Measurements from ENCODE around the gene MVB12B. TPM values are rescaled to one million over a fixed set of nuclear protein-coding genes. Genes with fewer than 3 reads are reported as not detected.

The MVB12B gene
- total and polyA plus RNA-seq, 2 donors: 12.2 to 13.5 TPM

DNA sequence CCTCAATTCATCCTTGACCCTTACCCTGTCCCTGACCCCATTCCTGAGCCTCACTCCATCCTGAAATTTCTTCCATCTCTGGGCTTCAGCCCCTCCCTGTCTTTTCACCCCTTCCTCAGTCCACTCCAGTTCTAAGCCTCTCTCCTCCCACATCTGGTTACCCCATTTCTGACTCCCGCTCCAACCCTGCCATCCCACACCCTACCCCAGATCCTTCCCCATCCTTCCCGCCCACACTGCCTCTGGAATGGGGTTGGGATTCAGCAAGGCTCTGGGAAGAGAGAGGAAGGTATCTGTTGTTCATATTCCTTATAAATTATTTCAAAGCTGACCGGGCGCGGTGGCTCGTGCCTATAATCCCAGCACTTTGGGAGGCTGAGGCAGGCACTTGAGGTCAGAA is 29.9 kb upstream of the MVB12B start:
- DNase-seq (ENCODE audit: extremely low spot score): no peak
- H3K27ac ChIP-seq (ENCODE audit: low read depth): no peak overlapping the region

DNA sequence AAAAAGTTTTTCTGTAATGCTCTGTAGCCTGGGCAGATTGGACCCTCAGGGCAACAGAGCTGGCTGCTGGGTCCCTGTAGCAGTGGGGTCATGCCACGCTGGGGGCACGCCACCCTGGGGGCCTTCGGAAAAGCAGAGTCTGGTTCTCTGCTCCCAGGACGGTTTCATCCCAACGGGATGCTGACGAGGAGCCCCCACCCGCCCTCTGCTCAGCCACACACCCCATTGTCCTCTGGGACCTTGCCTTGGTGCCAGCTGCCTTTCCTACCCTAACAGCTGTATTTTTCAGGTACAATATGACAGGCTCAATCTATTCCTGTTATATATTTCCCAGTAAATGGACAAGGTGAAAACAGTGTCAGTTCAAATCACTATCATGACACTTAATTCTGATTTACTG is 29.0 kb upstream of the MVB12B start:
- Histone ChIP-seq H3K27ac (ENCODE audit: low read depth) (no peak overlapping the region), H3K36me3 (ENCODE audit: insufficient read depth) (no peaks in the 10 kb centered on the region), H3K4me3 (ENCODE audit: low read depth, low read length) (no peak overlapping the region), H3K4me1 (ENCODE audit: insufficient read depth) (no peaks in the 10 kb centered on the region)
- no peak for DNase-seq (ENCODE audit: extremely low spot score)
- WGBS: 76% methylated on average over 7 of the region's 7 CpGs

More for the DNA sequence above, 29.9 kb upstream of the MVB12B start:
- no peaks in the 10 kb centered on the region for H3K4me1 ChIP-seq (ENCODE audit: insufficient read depth)
- 97% methylated on average over 6 of the region's 6 CpGs for WGBS
- no peaks in the 10 kb centered on the region for H3K36me3 ChIP-seq (ENCODE audit: insufficient read depth)
- no peak overlapping the region for H3K4me3 ChIP-seq (ENCODE audit: low read depth, low read length)

- peak; percentile 26 for DNase-seq (ENCODE audit: extremely low spot score)
- no peaks in the 10 kb centered on the region for H3K36me3 ChIP-seq (ENCODE audit: insufficient read depth)
- H3K4me1 ChIP-seq (ENCODE audit: insufficient read depth): no peaks in the 10 kb centered on the region
- WGBS: 39% methylated on average over 27 of the region's 27 CpGs
- no peak overlapping the region for H3K4me3 ChIP-seq (ENCODE audit: low read depth, low read length)
- no peak overlapping the region for H3K27ac ChIP-seq (ENCODE audit: low read depth)
Measured at GRCh38 chr9:126298063-126298801, 28.4 kb upstream of the MVB12B start.

GRCh38 chr9:126299706-126300276 is 26.8 kb upstream of the MVB12B start:
- no peak for DNase-seq (ENCODE audit: extremely low spot score)
- Histone ChIP-seq H3K4me3 (ENCODE audit: low read depth, low read length) (no peak overlapping the region), H3K4me1 (ENCODE audit: insufficient read depth) (no peaks in the 10 kb centered on the region), H3K36me3 (ENCODE audit: insufficient read depth) (no peaks in the 10 kb centered on the region), H3K27ac (ENCODE audit: low read depth) (no peak overlapping the region)
- WGBS: 84% methylated on average over 7 of the region's 7 CpGs

GRCh38 chr9:126301196-126301595 is 25.4 kb upstream of the MVB12B start:
- DNase-seq (ENCODE audit: extremely low spot score): no peak
- WGBS: 98% methylated on average over 3 of the region's 3 CpGs
- Histone ChIP-seq H3K4me1 (ENCODE audit: insufficient read depth) (no peaks in the 10 kb centered on the region), H3K36me3 (ENCODE audit: insufficient read depth) (no peaks in the 10 kb centered on the region), H3K27ac (ENCODE audit: low read depth) (no peak overlapping the region), H3K4me3 (ENCODE audit: low read depth, low read length) (no peak overlapping the region)

DNA sequence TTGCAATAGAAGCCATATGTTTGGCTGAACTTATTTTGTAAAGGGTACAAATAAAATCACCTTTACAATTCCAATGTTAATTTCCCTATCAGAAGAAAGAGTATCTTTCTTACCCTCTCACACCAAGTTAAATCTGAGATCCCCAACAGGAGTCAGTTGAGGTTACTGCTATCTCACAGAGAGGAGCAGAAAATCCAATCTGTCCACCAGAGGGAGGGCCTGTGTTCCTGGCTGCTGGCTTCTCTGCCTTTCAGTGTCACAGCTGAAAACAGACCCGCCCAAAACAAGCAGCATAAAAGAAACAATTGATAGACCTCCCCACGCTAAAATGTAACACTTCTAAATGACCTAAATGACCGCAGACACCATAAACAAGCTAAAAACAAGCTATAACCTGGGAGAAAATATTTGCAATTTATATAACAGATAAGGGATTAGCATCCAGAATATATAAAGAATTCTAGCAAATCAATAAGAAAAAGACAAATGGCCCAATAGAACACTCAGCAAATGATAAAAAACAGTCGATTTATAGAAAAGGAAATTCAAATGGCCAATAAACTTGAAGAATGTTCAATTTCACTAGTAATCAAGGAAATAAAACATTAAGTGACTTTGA is 24.5 kb upstream of the MVB12B start:
- Histone ChIP-seq H3K4me3 (ENCODE audit: low read depth, low read length) (no peak overlapping the region), H3K27ac (ENCODE audit: low read depth) (no peak overlapping the region), H3K36me3 (ENCODE audit: insufficient read depth) (no peaks in the 10 kb centered on the region), H3K4me1 (ENCODE audit: insufficient read depth) (no peaks in the 10 kb centered on the region)
- WGBS: 40% methylated on average over 4 of the region's 4 CpGs
- DNase-seq (ENCODE audit: extremely low spot score): no peak

- WGBS: 79% methylated on average over 1 of the region's 1 CpG
- DNase-seq (ENCODE audit: extremely low spot score): no peak
- no peaks in the 10 kb centered on the region for H3K36me3 ChIP-seq (ENCODE audit: insufficient read depth)
- H3K4me1 ChIP-seq (ENCODE audit: insufficient read depth): no peaks in the 10 kb centered on the region
- H3K4me3 ChIP-seq (ENCODE audit: low read depth, low read length): no peak overlapping the region
- H3K27ac ChIP-seq (ENCODE audit: low read depth): no peak overlapping the region
Measured at GRCh38 chr9:126302730-126303129, 23.9 kb upstream of the MVB12B start.

DNA sequence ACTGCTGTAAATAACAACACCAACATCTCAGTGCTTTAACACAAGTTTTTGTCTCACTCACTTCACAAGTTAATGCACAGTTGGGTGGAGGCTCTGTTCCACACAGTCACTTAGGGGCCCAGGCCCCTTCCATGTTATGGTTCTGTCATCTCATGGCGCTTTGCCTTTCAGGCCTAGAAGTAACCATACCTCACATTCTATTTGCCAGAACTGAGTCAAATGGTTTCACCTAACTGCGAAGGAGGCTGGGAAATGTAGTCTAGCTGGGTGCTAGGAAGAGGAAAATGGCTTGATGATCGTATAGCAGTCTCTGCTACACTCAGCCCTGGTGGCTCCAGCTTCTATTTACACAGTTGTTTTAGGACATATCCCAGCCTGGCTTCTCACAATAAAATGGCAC is 23.1 kb upstream of the MVB12B start:
- Histone ChIP-seq H3K4me3 (ENCODE audit: low read depth, low read length) (no peak overlapping the region), H3K36me3 (ENCODE audit: insufficient read depth) (no peaks in the 10 kb centered on the region), H3K4me1 (ENCODE audit: insufficient read depth) (no peaks in the 10 kb centered on the region), H3K27ac (ENCODE audit: low read depth) (no peak overlapping the region)
- no peak for DNase-seq (ENCODE audit: extremely low spot score)
- 81% methylated on average over 3 of the region's 3 CpGs for WGBS

- no peak for DNase-seq (ENCODE audit: extremely low spot score)
Measured at GRCh38 chr9:126304207-126304970, 22.2 kb upstream of the MVB12B start.

DNA sequence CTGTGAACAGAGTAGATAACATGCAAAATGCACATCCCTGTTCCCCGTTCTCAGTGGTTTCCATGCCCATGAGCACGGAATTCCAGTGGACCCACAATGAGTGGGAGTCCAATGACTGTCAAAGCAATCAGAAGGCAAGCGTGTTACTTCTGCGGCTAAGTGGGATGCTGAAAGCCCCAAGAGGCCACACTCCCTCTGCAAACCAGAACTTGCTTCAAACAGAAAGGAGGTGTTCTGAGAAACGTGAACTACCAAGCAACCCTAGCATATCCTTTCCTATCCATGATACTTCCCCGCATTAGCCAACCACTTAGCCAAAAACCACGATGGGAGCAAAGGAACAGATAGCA is 21.7 kb upstream of the MVB12B start:
- DNase-seq (ENCODE audit: extremely low spot score): no peak
- H3K36me3 ChIP-seq (ENCODE audit: insufficient read depth): no peaks in the 10 kb centered on the region
- no peaks in the 10 kb centered on the region for H3K4me1 ChIP-seq (ENCODE audit: insufficient read depth)
- H3K4me3 ChIP-seq (ENCODE audit: low read depth, low read length): no peak overlapping the region
- WGBS: 87% methylated on average over 7 of the region's 7 CpGs
- no peak overlapping the region for H3K27ac ChIP-seq (ENCODE audit: low read depth)

More at GRCh38 chr9:126304207-126304970, 22.2 kb upstream of the MVB12B start:
- H3K36me3 ChIP-seq (ENCODE audit: insufficient read depth): no peaks in the 10 kb centered on the region
- no peak overlapping the region for H3K4me3 ChIP-seq (ENCODE audit: low read depth, low read length)
- no peak overlapping the region for H3K27ac ChIP-seq (ENCODE audit: low read depth)
- WGBS: 90% methylated on average over 8 of the region's 8 CpGs
- no peaks in the 10 kb centered on the region for H3K4me1 ChIP-seq (ENCODE audit: insufficient read depth)

DNA sequence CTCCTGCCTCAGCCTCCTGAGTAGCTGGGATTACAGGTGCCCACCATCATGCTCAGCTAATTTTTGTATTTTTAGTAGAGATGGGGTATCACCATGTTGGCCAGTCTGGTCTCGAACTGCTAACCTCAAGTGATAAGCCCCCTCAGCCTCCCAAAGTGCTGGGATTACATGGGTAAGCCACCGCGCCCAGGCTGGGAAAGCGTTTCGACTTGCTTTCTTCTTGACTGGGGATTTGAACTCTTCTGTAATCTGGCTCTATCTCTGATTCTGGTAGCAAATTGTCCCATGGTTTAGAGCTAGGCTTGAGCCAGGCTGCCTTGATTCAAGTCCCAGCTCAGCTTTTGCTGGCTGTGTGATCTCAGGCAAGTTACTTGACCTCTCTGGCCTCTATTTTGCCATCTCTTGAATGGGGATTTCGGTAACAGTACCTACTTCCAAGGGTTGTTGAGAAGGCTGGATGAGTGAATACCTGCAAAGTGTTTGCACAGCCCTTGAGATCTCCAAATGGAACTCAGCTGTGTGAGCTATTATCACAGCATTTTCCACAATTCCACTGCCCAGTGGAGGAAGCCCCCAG is 20.5 kb upstream of the MVB12B start:
- 98% methylated on average over 6 of the region's 6 CpGs for WGBS
- no peak for DNase-seq (ENCODE audit: extremely low spot score)
- Histone ChIP-seq H3K4me3 (ENCODE audit: low read depth, low read length) (no peak overlapping the region), H3K4me1 (ENCODE audit: insufficient read depth) (no peaks in the 10 kb centered on the region), H3K27ac (ENCODE audit: low read depth) (no peak overlapping the region), H3K36me3 (ENCODE audit: insufficient read depth) (no peaks in the 10 kb centered on the region)

DNA sequence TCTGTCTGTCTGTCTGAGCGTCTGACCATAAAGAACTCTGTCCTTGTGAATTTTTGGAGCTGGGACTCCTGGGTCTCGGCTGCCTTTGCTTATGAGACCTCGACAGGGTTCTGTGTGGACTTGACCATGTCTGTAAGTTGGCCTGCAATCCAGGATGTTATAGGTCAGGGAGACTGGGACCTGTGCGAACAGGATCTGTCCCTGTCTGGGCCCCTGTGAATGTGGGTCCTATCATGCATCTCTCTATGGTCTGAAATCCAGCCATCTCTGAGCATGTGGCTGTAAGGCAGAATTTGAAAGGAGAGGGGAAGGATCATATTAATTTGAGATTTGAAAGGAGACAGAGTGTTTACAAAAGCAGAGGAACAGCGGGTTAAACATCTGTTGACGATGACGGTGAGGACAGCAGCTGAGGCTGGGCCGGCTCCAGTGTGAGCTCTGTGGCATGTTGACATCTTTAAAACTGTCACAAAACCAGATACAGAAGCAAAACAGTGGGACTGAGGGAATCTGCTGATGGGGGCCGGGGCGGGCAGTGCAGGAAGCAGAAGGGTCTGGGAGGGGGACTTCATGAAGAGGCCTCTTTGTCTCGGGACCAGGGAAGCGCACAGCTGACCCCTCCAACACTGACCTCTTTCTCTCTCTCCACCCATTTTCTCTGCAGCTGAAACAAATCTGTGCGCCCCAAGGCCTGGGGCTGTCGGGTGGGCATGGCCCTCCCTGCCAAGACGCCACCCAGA is 19.1 kb upstream of the MVB12B start:
- Histone ChIP-seq H3K4me3 (ENCODE audit: low read depth, low read length) (no peak overlapping the region), H3K4me1 (ENCODE audit: insufficient read depth) (no peaks in the 10 kb centered on the region), H3K27ac (ENCODE audit: low read depth) (peak overlapping the region; percentile 44), H3K36me3 (ENCODE audit: insufficient read depth) (no peaks in the 10 kb centered on the region)
- DNase-seq (ENCODE audit: extremely low spot score): no peak
- 46% methylated on average over 15 of the region's 15 CpGs for WGBS

All from urinary bladder (tissue), 4 donors.